ENCODE results near the gene LRCH1.
A peak's percentile ranks its signal among the peaks of the same experiment; 100 is the strongest.

LRCH1 gene

GRCh38 chr13:46665248-46665632, 112.3 kb downstream of the LRCH1 start:
- DNase-seq (ENCODE audit: low read depth in 1 of 2, low spot score in 1 of 2) = no peak
- TF ChIP-seq JUND (IDR thresholded peaks at IDR 0.05; ENCODE audit: low read depth) = no peak
- in situ Hi-C loops (cut with HindIII; ENCODE audit: low pct_unique_long_range_greater_than_20kb, low sequenced_read_pairs) = no loop called here

- in situ Hi-C loops (cut with HindIII; ENCODE audit: low pct_unique_long_range_greater_than_20kb, low sequenced_read_pairs) = no loop called here
- DNase-seq (ENCODE audit: low read depth in 1 of 2, low spot score in 1 of 2) = peak in 1 of 2 experiments; percentile 27
- no peak for TF ChIP-seq JUND (IDR thresholded peaks at IDR 0.05; ENCODE audit: low read depth)
Measured at GRCh38 chr13:46665633-46666482, 112.9 kb downstream of the LRCH1 start.

GRCh38 chr13:46666727-46667456, 113.9 kb downstream of the LRCH1 start:
- TF ChIP-seq JUND (IDR thresholded peaks at IDR 0.05; ENCODE audit: low read depth) = no peak
- DNase-seq (ENCODE audit: low read depth in 1 of 2, low spot score in 1 of 2) = no peak
- in situ Hi-C loops (cut with HindIII; ENCODE audit: low pct_unique_long_range_greater_than_20kb, low sequenced_read_pairs) = no loop called here

- in situ Hi-C loops (cut with HindIII; ENCODE audit: low pct_unique_long_range_greater_than_20kb, low sequenced_read_pairs) = no loop called here
- DNase-seq (ENCODE audit: low read depth in 1 of 2, low spot score in 1 of 2) = no peak
- no peak for TF ChIP-seq JUND (IDR thresholded peaks at IDR 0.05; ENCODE audit: low read depth)
Measured at GRCh38 chr13:46667687-46668281, 114.8 kb downstream of the LRCH1 start.

GRCh38 chr13:46668302-46668720, 115.3 kb downstream of the LRCH1 start:
- no peak for DNase-seq (ENCODE audit: low read depth in 1 of 2, low spot score in 1 of 2)
- in situ Hi-C loops (cut with HindIII; ENCODE audit: low pct_unique_long_range_greater_than_20kb, low sequenced_read_pairs) = no loop called here

GRCh38 chr13:46668931-46669525, 116.1 kb downstream of the LRCH1 start:
- in situ Hi-C loops (cut with HindIII; ENCODE audit: low pct_unique_long_range_greater_than_20kb, low sequenced_read_pairs) = no loop called here
- TF ChIP-seq JUND (IDR thresholded peaks at IDR 0.05; ENCODE audit: low read depth) = no peak
- DNase-seq (ENCODE audit: low read depth in 1 of 2, low spot score in 1 of 2) = no peak

More at GRCh38 chr13:46668302-46668720, 115.3 kb downstream of the LRCH1 start:
- TF ChIP-seq JUND (IDR thresholded peaks at IDR 0.05; ENCODE audit: low read depth) = no peak

- in situ Hi-C loops (cut with HindIII; ENCODE audit: low pct_unique_long_range_greater_than_20kb, low sequenced_read_pairs) = no loop called here
- DNase-seq (ENCODE audit: low read depth in 1 of 2, low spot score in 1 of 2) = no peak
- no peak for TF ChIP-seq JUND (IDR thresholded peaks at IDR 0.05; ENCODE audit: low read depth)
Measured at GRCh38 chr13:46672338-46673090, 119.5 kb downstream of the LRCH1 start.

GRCh38 chr13:46675016-46675415, 122.0 kb downstream of the LRCH1 start:
- DNase-seq (ENCODE audit: low read depth in 1 of 2, low spot score in 1 of 2) = no peak
- TF ChIP-seq JUND (IDR thresholded peaks at IDR 0.05; ENCODE audit: low read depth) = no peak
- in situ Hi-C loops (cut with HindIII; ENCODE audit: low pct_unique_long_range_greater_than_20kb, low sequenced_read_pairs) = no loop called here

GRCh38 chr13:46676378-46676725, 123.4 kb downstream of the LRCH1 start:
- TF ChIP-seq JUND (IDR thresholded peaks at IDR 0.05; ENCODE audit: low read depth) = no peak
- DNase-seq (ENCODE audit: low read depth in 1 of 2, low spot score in 1 of 2) = no peak
- in situ Hi-C loops (cut with HindIII; ENCODE audit: low pct_unique_long_range_greater_than_20kb, low sequenced_read_pairs) = no loop called here

GRCh38 chr13:46679369-46680120, 126.6 kb downstream of the LRCH1 start:
- DNase-seq (ENCODE audit: low read depth in 1 of 2, low spot score in 1 of 2) = no peak
- TF ChIP-seq JUND (IDR thresholded peaks at IDR 0.05; ENCODE audit: low read depth) = no peak
- in situ Hi-C loops (cut with HindIII; ENCODE audit: low pct_unique_long_range_greater_than_20kb, low sequenced_read_pairs) = no loop called here

- in situ Hi-C loops (cut with HindIII; ENCODE audit: low pct_unique_long_range_greater_than_20kb, low sequenced_read_pairs) = no loop called here
- no peak for DNase-seq (ENCODE audit: low read depth in 1 of 2, low spot score in 1 of 2)
- TF ChIP-seq JUND (IDR thresholded peaks at IDR 0.05; ENCODE audit: low read depth) = no peak
Measured at GRCh38 chr13:46682015-46682414, 129.0 kb downstream of the LRCH1 start.
